Activated CD4-positive, CD25-positive, alpha-beta regulatory T cell treated with anti-CD3 and anti-CD28 coated beads, Interleukin-2, amount 50 U/mL, for 16 hours (primary cell): ENCODE results near the gene MRPS26.
"Not testable (repeated sequence)": the region's sequence is repeated elsewhere in the genome, so short reads cannot be mapped to it uniquely, and the experiment has no call there.

Source experiments
- DNase-seq: peaks from one replicate; pipeline ENCODE4 v3.0.0-alpha.2; 2020; ENCODE audit warnings: low read depth, low spot score

The MRPS26 gene

GRCh38 chr20:3074812-3075211, 29.0 kb downstream of the MRPS26 start:
- DNase-seq = no peak

GRCh38 chr20:3075315-3075714, 29.5 kb downstream of the MRPS26 start:
- not testable (repeated sequence) for DNase-seq

- no peak for DNase-seq
Measured at GRCh38 chr20:3077618-3078134, 31.8 kb downstream of the MRPS26 start.

GRCh38 chr20:3080939-3081388, 35.1 kb downstream of the MRPS26 start:
- DNase-seq = no peak

GRCh38 chr20:3081641-3082040, 35.8 kb downstream of the MRPS26 start:
- DNase-seq = no peak

- no peak for DNase-seq
Measured at GRCh38 chr20:3082306-3082951, 36.6 kb downstream of the MRPS26 start.

- no peak for DNase-seq
Measured at GRCh38 chr20:3082955-3083952, 37.4 kb downstream of the MRPS26 start.

- no peak for DNase-seq
Measured at GRCh38 chr20:3084283-3084985, 38.6 kb downstream of the MRPS26 start, which contains the start of gene AVP. Gene AVP, minus strand, starts transcription at chr20:3084724. Its CDS starts 50 bp downstream, at chr20:3084674.

GRCh38 chr20:3084986-3085360, 39.1 kb downstream of the MRPS26 start:
- DNase-seq = no peak

GRCh38 chr20:3085571-3086072, 39.8 kb downstream of the MRPS26 start:
- DNase-seq = no peak

- no peak for DNase-seq
Measured at GRCh38 chr20:3088031-3088430, 42.2 kb downstream of the MRPS26 start.

- no peak for DNase-seq
Measured at GRCh38 chr20:3090565-3090964, 44.7 kb downstream of the MRPS26 start.

- DNase-seq = peak; percentile 21
Measured at GRCh38 chr20:3092611-3093379, 46.9 kb downstream of the MRPS26 start.

GRCh38 chr20:3093861-3094361, 48.1 kb downstream of the MRPS26 start:
- no peak for DNase-seq

GRCh38 chr20:3094848-3095629, 49.2 kb downstream of the MRPS26 start:
- no peak for DNase-seq
